Vagina (tissue), 2 donors: ENCODE measurements around the gene PLA2G4C.
"Not testable (repeated sequence)": the region's sequence is repeated elsewhere in the genome, so short reads cannot be mapped to it uniquely, and the experiment has no call there.

Experiments used
- CTCF ChIP-seq, 3 experiments: fragments of 450-650 bp in 2 of 3; fragments of 200-600 bp in 1 of 3; sonication (generic) in 1 of 3; IDR thresholded peaks; one replicate each; pipeline ENCODE4 v1.5.1; 2017 to 2019; ENCODE audit warnings: antibody characterized with exemption in 3 of 3, mild to moderate bottlenecking in 2 of 3, moderate library complexity in 2 of 3
- POLR2A ChIP-seq, 2 donors: fragments of 450-650 bp; IDR thresholded peaks; one replicate each; pipeline ENCODE4 v1.6.1; 2017; ENCODE audit warnings: antibody characterized with exemption in 2 of 2, mild to moderate bottlenecking in 2 of 2, moderate library complexity in 2 of 2

GRCh38 chr19:48088991-48089390 is 21.6 kb downstream of the PLA2G4C start:
- not testable (repeated sequence) for TF ChIP-seq POLR2A, CTCF (IDR thresholded peaks at IDR 0.05)
